MCF 10A (cell line): Measurements from ENCODE around the gene ALDH1A3. TPM values are rescaled to one million over a fixed set of nuclear protein-coding genes. Genes with fewer than 3 reads are reported as not detected.

ENCODE experiments used
- BruUV-seq: library from RNA; stranded (reverse); fragments of 400-500 nt; replicated peaks from 2 replicates; lab custom pipeline; 2021; lab: Mats Ljungman, UMichigan
- CTCF ChIA-PET: fragments of 300-600 bp; sonication (Branson Sonifier 250); formaldehyde crosslinking; extraction: SDS; loops from one replicate; lab custom pipeline; 2021; ENCODE audit warnings: antibody characterized with exemption, inconsistent platforms; lab: Yijun Ruan, JAX
- POLR2A ChIA-PET: fragments of 300-600, 350-650 bp; sonication (Branson Sonifier 250); formaldehyde crosslinking; extraction: SDS; loops from one replicate; lab custom pipeline; 2020; ENCODE audit warnings: antibody characterized with exemption, inconsistent platforms; lab: Yijun Ruan, JAX
- DNase-seq: peaks from one replicate; pipeline ENCODE4 v3.0.0-alpha.2; 2018; ENCODE audit not compliant: unreplicated experiment
- H3K27ac Mint-ChIP-seq: one replicate; pipeline ENCODE4 v1.8.0; 2022; ENCODE audit warnings: mild to moderate bottlenecking, low read depth, mixed read lengths; ENCODE audit not compliant: unreplicated experiment
- H3K27me3 Mint-ChIP-seq: one replicate; pipeline ENCODE4 v1.8.0; 2022; ENCODE audit warnings: mixed read lengths; ENCODE audit not compliant: insufficient read depth, unreplicated experiment
- H3K36me3 Mint-ChIP-seq: one replicate; pipeline ENCODE4 v1.8.0; 2022; ENCODE audit warnings: mild to moderate bottlenecking, moderate library complexity, mixed read lengths; ENCODE audit not compliant: insufficient read depth, unreplicated experiment
- H3K4me1 Mint-ChIP-seq: one replicate; pipeline ENCODE4 v1.8.0; 2022; ENCODE audit warnings: mixed read lengths; ENCODE audit not compliant: insufficient read depth, unreplicated experiment
- H3K4me3 Mint-ChIP-seq: one replicate; pipeline ENCODE4 v1.8.0; 2022; ENCODE audit warnings: mild to moderate bottlenecking, moderate library complexity, mixed read lengths; ENCODE audit not compliant: unreplicated experiment
- H3K9me3 Mint-ChIP-seq: one replicate; pipeline ENCODE4 v1.8.0; 2022; ENCODE audit warnings: mixed read lengths; ENCODE audit not compliant: unreplicated experiment
- CTCF ChIP-seq: fragments of 200-600 bp; IDR thresholded peaks from one replicate; pipeline ENCODE4 v1.8.0; 2022; ENCODE audit warnings: antibody characterized with exemption, mild to moderate bottlenecking; ENCODE audit not compliant: unreplicated experiment
- intact Hi-C: fragments of 100-400 bp; cut with micrococcal nuclease; formaldehyde crosslinking; loops from 2 replicates; pipeline ENCODE4 v1.14.1; 2022
- total RNA-seq: library from RNA; stranded (reverse); gene quantifications from 2 replicates; pipeline ENCODE4 v1.2.3, GENCODE V29; 2022

ALDH1A3 gene
- total RNA-seq, 1 experiment from 2014 or later, result 4.3 TPM

DNA sequence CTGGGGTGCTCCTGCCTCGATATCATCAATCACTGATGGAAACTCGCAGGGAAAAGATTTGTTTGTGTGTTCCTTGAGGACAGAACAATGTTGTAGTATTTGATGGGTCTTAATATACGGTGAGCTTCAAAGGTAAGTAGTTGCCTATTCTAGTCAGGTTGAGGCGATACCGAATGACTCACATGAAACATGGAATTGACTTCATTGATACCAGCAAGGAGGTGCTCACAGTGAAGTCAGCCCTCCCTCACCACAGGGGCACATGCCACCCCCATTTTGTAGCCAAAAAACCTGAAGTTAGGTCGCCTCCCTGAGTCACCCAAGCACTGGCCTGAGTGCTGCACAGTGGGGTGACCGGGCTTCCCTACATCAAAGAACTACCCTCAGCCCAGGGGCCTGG, 3.7 kb upstream of the ALDH1A3 start:
- intact Hi-C loops, result loop anchor here (5.0 kb wide), 1 partner anchor 41 kb away; the partner anchor contains the start of gene LRRK1
- peaks cover 5% of the 10 kb centered on the region for H3K4me1 Mint-ChIP-seq
- TF ChIP-seq CTCF, result no peak
- H3K27me3 Mint-ChIP-seq, result no peaks in the 10 kb centered on the region
- no peak overlapping the region for H3K4me3 Mint-ChIP-seq
- DNase-seq, result no peak
- H3K36me3 Mint-ChIP-seq, result peaks cover 6% of the 10 kb centered on the region
- ChIA-PET POLR2A (no interaction called here), CTCF (interaction anchor here (0.6 to 1.8 kb wide), 7 partner anchors 22 to 273 kb away, joined by 3 to 7 read pairs (median 4); no protein-coding TSS in a partner anchor)
- no peak overlapping the region for H3K27ac Mint-ChIP-seq
- H3K9me3 Mint-ChIP-seq, result no peaks in the 10 kb centered on the region
- BruUV-seq, result no TSS peak

- Mint-ChIP-seq H3K4me1 (no peaks in the 10 kb centered on the region), H3K27me3 (no peaks in the 10 kb centered on the region), H3K4me3 (no peak overlapping the region), H3K36me3 (peaks cover 6% of the 10 kb centered on the region), H3K9me3 (no peaks in the 10 kb centered on the region), H3K27ac (peak overlapping the region; percentile 51)
- BruUV-seq, result no TSS peak
- ChIA-PET POLR2A (interaction anchor here (0.9 to 2.7 kb wide), 2 partner anchors 164 to 275 kb away, joined by 3 to 11 read pairs; partner anchors contain the start of genes ASB7 and LINS1), CTCF (interaction anchor here (1.1 to 1.4 kb wide), 3 partner anchors 14 to 242 kb away, joined by 3 to 5 read pairs (median 4); no protein-coding TSS in a partner anchor)
- DNase-seq, result peak; percentile 65
- intact Hi-C loops, result loop anchor here (5.0 kb wide), 1 partner anchor 40 kb away; the partner anchor contains the start of gene LRRK1
- no peak for TF ChIP-seq CTCF
Observed at GRCh38 chr15:100877551-100877950, 2.1 kb upstream of the ALDH1A3 start.

- ChIA-PET CTCF (interaction anchor here (1.1 to 1.3 kb wide), 4 partner anchors 14 to 129 kb away, joined by 3 to 5 read pairs (median 4); no protein-coding TSS in a partner anchor), POLR2A (interaction anchor here (0.9 to 2.7 kb wide), 2 partner anchors 165 to 275 kb away, joined by 3 to 11 read pairs; partner anchors contain the start of genes ASB7 and LINS1)
- TF ChIP-seq CTCF, result no peak
- Mint-ChIP-seq H3K27me3 (no peaks in the 10 kb centered on the region), H3K27ac (no peak overlapping the region), H3K4me3 (peak overlapping the region; percentile 63), H3K36me3 (peaks cover 6% of the 10 kb centered on the region), H3K9me3 (no peaks in the 10 kb centered on the region), H3K4me1 (no peaks in the 10 kb centered on the region)
- intact Hi-C loops, result loop anchor here (5.0 kb wide), 1 partner anchor 39 kb away; the partner anchor contains the start of gene LRRK1
- no TSS peak for BruUV-seq
- DNase-seq, result no peak
Observed at GRCh38 chr15:100878130-100878529, 1.5 kb upstream of the ALDH1A3 start.

- TF ChIP-seq CTCF, result no peak
- H3K27ac Mint-ChIP-seq, result no peak overlapping the region
- ChIA-PET CTCF (interaction anchor here (0.7 to 1.1 kb wide), 3 partner anchors 40 to 128 kb away, joined by 3 to 4 read pairs (median 3); no protein-coding TSS in a partner anchor), POLR2A (interaction anchor here (0.9 to 2.7 kb wide), 2 partner anchors 165 to 276 kb away, joined by 3 to 11 read pairs; partner anchors contain the start of genes ASB7 and LINS1)
- no peak for DNase-seq
- no TSS peak for BruUV-seq
- intact Hi-C loops, result loop anchor here (5.0 kb wide), 1 partner anchor 39 kb away; the partner anchor contains the start of gene LRRK1
- H3K4me1 Mint-ChIP-seq, result no peaks in the 10 kb centered on the region
- peak overlapping the region; percentile 63 for H3K4me3 Mint-ChIP-seq
- H3K9me3 Mint-ChIP-seq, result no peaks in the 10 kb centered on the region
- H3K36me3 Mint-ChIP-seq, result peaks cover 6% of the 10 kb centered on the region
- no peaks in the 10 kb centered on the region for H3K27me3 Mint-ChIP-seq
Observed at GRCh38 chr15:100878648-100879047, 983 bp upstream of the ALDH1A3 start.
